Right lobe of liver (tissue), 4 donors: ENCODE results near the gene TIMMDC1.

Source experiments
- CTCF ChIP-seq, 4 donors: fragments of 200-600 bp in 3 of 4; fragments of 450-650 bp in 1 of 4; IDR thresholded peaks; one replicate each; pipeline versions ENCODE4 v1.5.1 to v1.8.0; 2016 to 2022; ENCODE audit warnings: antibody characterized with exemption in 4 of 4, mild to moderate bottlenecking in 2 of 4
- POLR2A ChIP-seq: fragments of 450-650 bp; IDR thresholded peaks from one replicate; pipeline ENCODE4 v1.6.1; 2017; ENCODE audit warnings: antibody characterized with exemption, mild to moderate bottlenecking
- donor health status: DM: no; HTN: no; CAD: no.
- donor health status: DM: no; HTN: no; CAD: no.
- donor health status: DM: no; HTN: yes; CAD: no.

GRCh38 chr3:119517112-119517511, 18.8 kb downstream of the TIMMDC1 start:
- no peak for TF ChIP-seq POLR2A
- no peak for TF ChIP-seq CTCF (IDR thresholded peaks at IDR 0.05)
